ENCODE measurements around the gene AIFM1. TPM values are rescaled to one million over a fixed set of nuclear protein-coding genes. Genes with fewer than 3 reads are reported as not detected.
"Not testable (repeated sequence)": the region's sequence is repeated elsewhere in the genome, so short reads cannot be mapped to it uniquely, and the experiment has no call there.

Gene AIFM1
- total and polyA plus RNA-seq, 4 experiments from 2014 or later: 20.0 to 39.4 (median 27.9) TPM

- no peaks in the 10 kb centered on the region for H3K36me3 ChIP-seq (ENCODE audit: insufficient read depth, low read length)
- Mint-ChIP-seq H3K9me3 (no peaks in the 10 kb centered on the region), H3K4me3 (peak overlapping the region; percentile 48 to 80 (median 74)), H3K36me3 (peaks cover 4 to 5% of the 10 kb centered on the region in 2 donors), H3K27me3 (no peaks in the 10 kb centered on the region), H3K27ac (peak overlapping the region in 4 of 7 donors; percentile 73 to 82 (median 80)), H3K4me1 (peaks cover 9 to 27% (median 19%) of the 10 kb centered on the region in 4 donors)
- H3K27ac ChIP-seq (ENCODE audit: low read depth, low read length): peak overlapping the region; percentile 21
- peaks cover 21% of the 10 kb centered on the region for H3K4me1 ChIP-seq (ENCODE audit: insufficient read depth, low read length)
- CTCF ChIA-PET (ENCODE audit: partially characterized antibody): interaction anchor here (1.0 to 10.4 kb wide), 14 partner anchors 11 to 194 kb away, joined by 3 to 163 read pairs (median 8); partner anchors contain the start of genes ELF4 and RAB33A
- DNase-seq: peak in 1 of 5 donors; percentile 42
- POLR2A ChIA-PET (ENCODE audit: partially characterized antibody): interaction anchor here (1.0 to 5.2 kb wide), 6 partner anchors 33 to 42 kb away, joined by 3 to 66 read pairs (median 5); no protein-coding TSS in a partner anchor
- H3K27me3 ChIP-seq (ENCODE audit: insufficient read depth, low read length): no peaks in the 10 kb centered on the region
- H3K4me3 ChIP-seq (ENCODE audit: low read length in 2 of 2): peak overlapping the region in 1 of 2 donors; percentile 38
- no peaks in the 10 kb centered on the region for H3K9me3 ChIP-seq (ENCODE audit: control insufficient read depth in 1 of 2, low read length in 2 of 2)
- intact Hi-C loops (cut with micrococcal nuclease): loop anchor here (1.0 kb wide), 2 partner anchors 28 to 38 kb away; no protein-coding TSS in a partner anchor
Measured at GRCh38 chrX:130120321-130120731, 45.3 kb downstream of the AIFM1 start.

GRCh38 chrX:130119312-130119898, 46.2 kb downstream of the AIFM1 start:
- POLR2A ChIA-PET (ENCODE audit: partially characterized antibody): interaction anchor here (0.9 to 5.2 kb wide), 7 partner anchors 9 to 53 kb away, joined by 3 to 66 read pairs (median 4); partner anchors contain the start of genes AIFM1, ELF4 and RAB33A
- H3K27me3 Mint-ChIP-seq: no peaks in the 10 kb centered on the region
- intact Hi-C loops (cut with micrococcal nuclease): no loop called here
- Histone ChIP-seq H3K27ac (ENCODE audit: low read depth, low read length) (no peak overlapping the region), H3K4me1 (ENCODE audit: insufficient read depth, low read length) (peaks cover 21% of the 10 kb centered on the region), H3K4me3 (ENCODE audit: low read length in 2 of 2) (no peak overlapping the region), H3K27me3 (ENCODE audit: insufficient read depth, low read length) (no peaks in the 10 kb centered on the region), H3K36me3 (ENCODE audit: insufficient read depth, low read length) (no peaks in the 10 kb centered on the region), H3K9me3 (ENCODE audit: control insufficient read depth in 1 of 2, low read length in 2 of 2) (no peaks in the 10 kb centered on the region)
- H3K27ac Mint-ChIP-seq: peak overlapping the region in 5 of 7 donors; percentile 10 to 83 (median 73)
- DNase-seq: no peak
- peaks cover 9 to 27% (median 19%) of the 10 kb centered on the region in 4 donors for H3K4me1 Mint-ChIP-seq
- H3K4me3 Mint-ChIP-seq: peak overlapping the region in 7 of 8 donors; percentile 25 to 78 (median 61)
- peaks cover 0 to under 1% of the 10 kb centered on the region in 2 donors for H3K36me3 Mint-ChIP-seq
- no peaks in the 10 kb centered on the region for H3K9me3 Mint-ChIP-seq
- CTCF ChIA-PET (ENCODE audit: partially characterized antibody): interaction anchor here (0.7 to 10.4 kb wide), 13 partner anchors 10 to 194 kb away, joined by 3 to 163 read pairs (median 6); partner anchors contain the start of gene ELF4

GRCh38 chrX:130118441-130119311, 47.0 kb downstream of the AIFM1 start:
- intact Hi-C loops (cut with micrococcal nuclease): no loop called here
- no peaks in the 10 kb centered on the region for H3K9me3 ChIP-seq (ENCODE audit: control insufficient read depth in 1 of 2, low read length in 2 of 2)
- H3K36me3 ChIP-seq (ENCODE audit: insufficient read depth, low read length): no peaks in the 10 kb centered on the region
- H3K27me3 ChIP-seq (ENCODE audit: insufficient read depth, low read length): no peaks in the 10 kb centered on the region
- no peaks in the 10 kb centered on the region for H3K36me3 Mint-ChIP-seq
- peak overlapping the region; percentile 31 to 92 (median 61) for H3K27ac Mint-ChIP-seq
- CTCF ChIA-PET (ENCODE audit: partially characterized antibody): interaction anchor here (0.7 to 10.4 kb wide), 11 partner anchors 9 to 157 kb away, joined by 3 to 163 read pairs (median 6); partner anchors contain the start of gene ELF4
- H3K4me1 Mint-ChIP-seq: peaks cover 9 to 27% (median 19%) of the 10 kb centered on the region in 4 donors
- H3K4me1 ChIP-seq (ENCODE audit: insufficient read depth, low read length): peaks cover 21% of the 10 kb centered on the region
- peak overlapping the region in 7 of 8 donors; percentile 15 to 78 (median 72) for H3K4me3 Mint-ChIP-seq
- no peak overlapping the region for H3K27ac ChIP-seq (ENCODE audit: low read depth, low read length)
- H3K9me3 Mint-ChIP-seq: no peaks in the 10 kb centered on the region
- H3K27me3 Mint-ChIP-seq: no peaks in the 10 kb centered on the region
- H3K4me3 ChIP-seq (ENCODE audit: low read length in 2 of 2): no peak overlapping the region
- peak in 1 of 5 donors; percentile 53 for DNase-seq
- POLR2A ChIA-PET (ENCODE audit: partially characterized antibody): interaction anchor here (0.9 to 5.2 kb wide), 7 partner anchors 9 to 54 kb away, joined by 3 to 66 read pairs (median 4); partner anchors contain the start of genes AIFM1, ELF4 and RAB33A

GRCh38 chrX:130117166-130117565, 48.5 kb downstream of the AIFM1 start:
- POLR2A ChIA-PET (ENCODE audit: partially characterized antibody): no interaction called here
- Histone ChIP-seq H3K27ac (ENCODE audit: low read depth, low read length) (no peak overlapping the region), H3K4me1 (ENCODE audit: insufficient read depth, low read length) (peaks cover 21% of the 10 kb centered on the region), H3K36me3 (ENCODE audit: insufficient read depth, low read length) (no peaks in the 10 kb centered on the region), H3K9me3 (ENCODE audit: control insufficient read depth in 1 of 2, low read length in 2 of 2) (no peaks in the 10 kb centered on the region), H3K4me3 (ENCODE audit: low read length in 2 of 2) (no peak overlapping the region), H3K27me3 (ENCODE audit: insufficient read depth, low read length) (no peaks in the 10 kb centered on the region)
- H3K36me3 Mint-ChIP-seq: no peaks in the 10 kb centered on the region
- peaks cover 11 to 27% (median 19%) of the 10 kb centered on the region in 4 donors for H3K4me1 Mint-ChIP-seq
- no peaks in the 10 kb centered on the region for H3K9me3 Mint-ChIP-seq
- intact Hi-C loops (cut with micrococcal nuclease): no loop called here
- CTCF ChIA-PET (ENCODE audit: partially characterized antibody): interaction anchor here (0.6 to 10.4 kb wide), 4 partner anchors 8 to 75 kb away, joined by 3 to 163 read pairs (median 61); no protein-coding TSS in a partner anchor
- DNase-seq: no peak
- H3K27ac Mint-ChIP-seq: peak overlapping the region in 1 of 7 donors; percentile 6
- no peak overlapping the region for H3K4me3 Mint-ChIP-seq
- no peaks in the 10 kb centered on the region for H3K27me3 Mint-ChIP-seq

- H3K36me3 Mint-ChIP-seq; H3K27me3 Mint-ChIP-seq; H3K36me3 ChIP-seq (ENCODE audit: insufficient read depth, low read length); H3K9me3 Mint-ChIP-seq; H3K27me3 ChIP-seq (ENCODE audit: insufficient read depth, low read length); H3K4me3 ChIP-seq (ENCODE audit: low read length in 2 of 2); H3K27ac Mint-ChIP-seq; H3K27ac ChIP-seq (ENCODE audit: low read depth, low read length); H3K4me3 Mint-ChIP-seq; intact Hi-C loops (cut with micrococcal nuclease); H3K9me3 ChIP-seq (ENCODE audit: control insufficient read depth in 1 of 2, low read length in 2 of 2); DNase-seq: not testable (repeated sequence)
- ChIA-PET CTCF (ENCODE audit: partially characterized antibody) (interaction anchor here (8.3 to 10.4 kb wide), 2 partner anchors 27 to 35 kb away, joined by 118 to 163 read pairs; no protein-coding TSS in a partner anchor), POLR2A (ENCODE audit: partially characterized antibody) (interaction anchor here (1.3 kb wide), 1 partner anchor 55 kb away, joined by 3 read pairs; no protein-coding TSS in a partner anchor)
- H3K4me1 Mint-ChIP-seq: peaks cover 11 to 31% (median 20%) of the 10 kb centered on the region in 4 donors
- H3K4me1 ChIP-seq (ENCODE audit: insufficient read depth, low read length): peaks cover 15% of the 10 kb centered on the region
Measured at GRCh38 chrX:130115119-130115885, 50.3 kb downstream of the AIFM1 start.

- peaks cover 0 to 3% of the 10 kb centered on the region in 2 donors for H3K36me3 Mint-ChIP-seq
- H3K36me3 ChIP-seq (ENCODE audit: insufficient read depth, low read length): no peaks in the 10 kb centered on the region
- H3K4me1 ChIP-seq (ENCODE audit: insufficient read depth, low read length): peaks cover 5% of the 10 kb centered on the region
- H3K27me3 Mint-ChIP-seq: no peaks in the 10 kb centered on the region
- H3K27me3 ChIP-seq (ENCODE audit: insufficient read depth, low read length): no peaks in the 10 kb centered on the region
- intact Hi-C loops (cut with micrococcal nuclease): no loop called here
- ChIA-PET POLR2A (ENCODE audit: partially characterized antibody) (no interaction called here), CTCF (ENCODE audit: partially characterized antibody) (interaction anchor here (10.4 kb wide), 1 partner anchor 34 kb away, joined by 163 read pairs; no protein-coding TSS in a partner anchor)
- no peaks in the 10 kb centered on the region for H3K9me3 Mint-ChIP-seq
- no peak for DNase-seq
- no peak overlapping the region for H3K27ac ChIP-seq (ENCODE audit: low read depth, low read length)
- no peaks in the 10 kb centered on the region for H3K9me3 ChIP-seq (ENCODE audit: control insufficient read depth in 1 of 2, low read length in 2 of 2)
- peaks cover 9 to 25% (median 16%) of the 10 kb centered on the region in 4 donors for H3K4me1 Mint-ChIP-seq
- peak overlapping the region in 1 of 8 donors; percentile 20 for H3K4me3 Mint-ChIP-seq
- H3K27ac Mint-ChIP-seq: peak overlapping the region in 1 of 7 donors; percentile 66
- H3K4me3 ChIP-seq (ENCODE audit: low read length in 2 of 2): no peak overlapping the region
Measured at GRCh38 chrX:130114141-130114588, 51.5 kb downstream of the AIFM1 start.

All from CD4-positive, alpha-beta memory T cell (primary cell).